Adipocyte (in vitro differentiated cells): Measurements from ENCODE around the gene CFAP54.
A peak's percentile ranks its signal among the peaks of the same experiment; 100 is the strongest.

Source experiments
- DNase-seq: peaks from one replicate; pipeline ENCODE4 v3.0.0-alpha.2; 2015; ENCODE audit warnings: low read depth
- H3K27me3 ChIP-seq: replicated peaks from 2 replicates; pipeline ENCODE4 v1.7.0; 2013; ENCODE audit warnings: mild to moderate bottlenecking, low read length, moderate library complexity; ENCODE audit not compliant: control insufficient read depth, insufficient read depth
- H3K36me3 ChIP-seq: 2 replicates; pipeline ENCODE4 v1.7.0; 2013; ENCODE audit warnings: low read length, mild to moderate bottlenecking, moderate library complexity; ENCODE audit not compliant: control insufficient read depth, insufficient read depth, severe bottlenecking
- H3K4me1 ChIP-seq: 2 replicates; pipeline ENCODE4 v1.7.0; 2013; ENCODE audit warnings: mild to moderate bottlenecking, low read length, moderate library complexity; ENCODE audit not compliant: control insufficient read depth, insufficient read depth
- H3K4me3 ChIP-seq: 2 replicates; pipeline ENCODE4 v1.7.0; 2013; ENCODE audit warnings: mild to moderate bottlenecking, low read length, moderate library complexity
- H3K9ac ChIP-seq: 2 replicates; pipeline ENCODE4 v1.7.0; 2013; ENCODE audit warnings: mild to moderate bottlenecking, low read length, moderate library complexity
- H3K9me3 ChIP-seq: 2 replicates; pipeline ENCODE4 v1.7.0; 2013; ENCODE audit warnings: mild to moderate bottlenecking, low read length, moderate library complexity; ENCODE audit not compliant: control insufficient read depth

The CFAP54 gene, protein sequence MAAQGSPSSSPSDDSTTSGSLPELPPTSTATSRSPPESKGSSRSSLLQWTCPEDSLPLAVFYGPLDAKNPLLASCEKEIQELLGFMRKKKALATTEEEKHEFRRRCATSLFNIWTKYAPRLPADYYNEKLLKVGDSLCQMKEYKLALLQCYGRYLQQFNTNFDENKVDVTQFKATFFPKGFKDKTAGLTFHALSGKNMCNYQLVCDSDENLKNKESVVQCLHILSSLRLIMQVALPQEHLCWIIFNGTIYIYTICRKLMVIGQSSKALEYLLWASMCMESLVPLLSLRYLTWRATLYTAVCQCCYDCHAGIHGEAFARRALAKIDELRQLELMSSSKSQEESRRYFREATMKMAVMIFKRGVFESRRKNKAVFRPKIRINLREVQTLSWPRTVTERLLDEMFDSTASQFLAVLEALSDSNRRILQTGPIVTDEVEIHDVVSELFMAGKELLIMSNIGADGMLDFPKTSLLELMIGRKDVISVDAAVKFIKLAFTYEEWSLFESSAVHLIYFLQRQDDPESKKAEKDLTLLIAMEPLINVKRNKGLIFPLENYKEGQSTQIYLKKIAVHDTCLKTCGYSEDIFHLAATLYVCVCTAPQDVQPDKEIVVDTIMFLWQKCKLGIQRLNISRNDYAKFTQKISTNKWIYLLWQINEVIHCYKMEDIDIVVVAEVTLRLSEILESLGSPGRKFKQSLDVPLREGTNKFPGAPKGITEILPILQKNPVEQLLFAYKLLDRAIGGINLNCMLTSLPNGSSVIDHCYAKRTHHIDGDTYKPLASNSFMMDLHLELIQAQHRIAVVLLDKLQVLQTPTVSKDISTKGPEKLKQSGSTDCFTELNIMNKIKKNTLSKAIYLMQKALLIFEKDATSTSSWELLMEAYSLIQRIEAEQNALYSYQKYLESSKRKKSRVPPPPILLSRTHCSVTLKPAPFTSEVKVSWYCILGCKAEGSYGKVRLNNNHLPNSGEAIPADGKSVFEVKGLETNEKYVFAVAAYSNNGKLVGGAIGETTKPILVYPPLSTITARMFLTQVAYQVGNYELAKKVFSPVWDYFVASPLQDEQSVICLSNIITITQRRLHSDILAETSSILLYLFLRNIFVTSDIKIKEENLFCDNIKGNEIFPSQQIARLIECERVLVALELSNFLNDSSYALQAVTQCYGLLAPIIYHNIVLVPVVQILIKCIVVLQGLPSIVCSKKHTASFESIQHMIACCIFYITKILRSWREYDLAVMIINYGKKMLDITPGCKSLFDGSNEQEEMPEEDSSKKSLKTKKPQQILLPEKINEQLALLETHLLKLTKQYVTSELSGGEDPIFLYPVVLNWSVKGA (N-terminal part only)

DNA sequence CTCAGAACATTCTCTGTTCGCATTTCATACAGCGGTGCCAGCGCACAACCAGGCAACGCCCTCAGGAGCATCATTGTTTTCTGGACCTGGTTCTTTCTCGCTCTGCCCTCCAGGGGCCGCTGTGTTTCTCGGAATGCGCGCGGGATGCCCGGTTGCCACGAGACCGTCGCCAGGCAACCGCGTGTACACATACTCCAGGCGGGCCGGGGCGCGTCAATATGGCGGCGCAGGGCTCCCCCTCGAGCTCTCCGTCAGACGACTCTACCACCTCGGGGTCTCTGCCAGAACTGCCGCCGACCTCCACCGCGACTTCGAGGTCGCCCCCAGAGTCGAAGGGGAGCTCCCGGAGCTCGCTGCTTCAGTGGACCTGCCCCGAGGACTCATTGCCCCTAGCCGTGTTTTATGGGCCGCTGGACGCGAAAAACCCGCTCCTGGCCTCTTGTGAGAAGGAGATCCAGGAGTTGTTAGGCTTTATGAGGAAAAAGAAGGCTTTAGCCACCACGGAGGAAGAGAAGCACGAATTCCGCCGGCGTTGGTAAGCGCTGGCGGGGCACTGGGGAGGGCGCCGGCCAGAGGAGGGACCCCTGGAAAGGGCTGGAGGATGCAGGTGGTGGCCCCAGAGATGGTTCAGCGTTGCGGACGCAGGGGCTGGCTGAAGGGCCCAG lies at the start of gene CFAP54:
Gene CFAP54 (plus strand): TSS at position 186 of the 665 bp plus-strand sequence. CDS start 33 bp downstream, at position 219.
- peaks cover 27% of the 10 kb centered on the region for H3K4me1 ChIP-seq
- DNase-seq, result peak; percentile 99

DNA sequence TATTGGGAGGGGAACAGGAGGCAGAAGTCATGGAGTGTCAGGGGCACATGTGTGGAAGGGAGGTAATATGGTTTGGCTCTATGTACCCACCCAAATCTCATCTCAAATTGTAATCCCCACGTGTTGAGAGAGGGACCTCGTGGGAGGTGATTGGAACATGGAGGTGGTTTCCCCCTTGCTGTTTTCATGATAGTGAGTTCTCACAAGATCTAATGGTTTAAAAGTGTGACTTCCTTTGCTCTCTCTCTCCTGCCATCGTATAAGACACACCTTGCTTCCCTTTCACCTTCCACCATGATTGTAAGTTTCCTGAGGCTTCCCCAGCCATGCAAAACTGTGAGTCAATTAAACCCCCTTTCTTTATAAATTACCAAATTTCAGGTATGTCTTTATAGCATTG lies 47.6 kb upstream of the CFAP54 start:
- Histone ChIP-seq H3K9me3 (no peaks in the 10 kb centered on the region), H3K27me3 (no peaks in the 10 kb centered on the region), H3K4me1 (peaks cover 13% of the 10 kb centered on the region), H3K9ac (no peak overlapping the region), H3K36me3 (no peaks in the 10 kb centered on the region), H3K4me3 (no peak overlapping the region)
- DNase-seq, result no peak

More for the DNA sequence above, at the start of gene CFAP54:
- Histone ChIP-seq H3K9me3 (no peaks in the 10 kb centered on the region), H3K27me3 (no peaks in the 10 kb centered on the region), H3K4me3 (peak within 1 kb of the TSS; percentile 88), H3K36me3 (no peaks in the 10 kb centered on the region), H3K9ac (peak within 1 kb of the TSS; percentile 81)

DNA sequence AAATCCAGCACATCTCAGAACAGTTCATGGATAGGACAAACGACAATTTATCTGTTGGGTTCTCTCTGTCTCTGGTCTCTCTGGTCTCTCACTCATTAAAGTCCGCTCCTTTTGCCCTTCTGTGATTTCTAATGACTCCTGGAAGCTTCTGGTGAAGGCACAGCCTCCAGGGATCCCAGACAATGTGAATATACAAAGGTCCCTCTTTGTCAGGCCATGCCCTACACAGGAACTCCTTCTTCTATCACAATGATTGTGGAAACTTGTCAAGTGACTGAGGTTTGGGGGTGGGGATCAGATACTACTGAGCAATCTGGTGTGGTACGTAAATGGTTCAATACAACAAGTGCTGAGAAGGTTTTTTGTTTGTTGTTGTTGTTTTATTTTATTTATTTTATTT lies 46.5 kb upstream of the CFAP54 start:
- DNase-seq, result no peak
- H3K9me3 ChIP-seq, result no peaks in the 10 kb centered on the region
- H3K27me3 ChIP-seq, result no peaks in the 10 kb centered on the region
- H3K9ac ChIP-seq, result no peak overlapping the region
- peaks cover 13% of the 10 kb centered on the region for H3K4me1 ChIP-seq
- H3K36me3 ChIP-seq, result no peaks in the 10 kb centered on the region
- no peak overlapping the region for H3K4me3 ChIP-seq

DNA sequence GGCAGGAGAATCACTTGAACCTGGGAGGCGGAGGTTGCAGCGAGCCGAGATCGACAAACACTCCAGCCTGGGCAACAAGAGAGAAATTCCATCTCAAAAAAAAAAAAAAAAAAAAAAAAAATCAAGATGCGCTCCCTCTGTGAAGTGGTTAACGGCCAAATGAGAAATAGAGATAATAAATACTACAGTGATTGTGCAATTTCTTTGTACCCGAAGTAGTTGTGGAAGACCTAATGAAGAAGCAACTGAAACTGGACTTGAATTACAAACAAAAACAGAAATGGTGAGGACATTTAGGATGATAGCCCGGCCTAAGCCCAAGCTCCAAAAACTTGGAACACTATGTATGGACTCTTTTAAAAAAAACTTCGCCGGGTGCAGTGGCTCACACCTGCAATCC lies 45.0 kb upstream of the CFAP54 start:
- Histone ChIP-seq H3K27me3 (no peaks in the 10 kb centered on the region), H3K4me1 (peaks cover 13% of the 10 kb centered on the region), H3K36me3 (no peaks in the 10 kb centered on the region), H3K9me3 (no peaks in the 10 kb centered on the region), H3K9ac (no peak overlapping the region), H3K4me3 (no peak overlapping the region)
- no peak for DNase-seq

DNA sequence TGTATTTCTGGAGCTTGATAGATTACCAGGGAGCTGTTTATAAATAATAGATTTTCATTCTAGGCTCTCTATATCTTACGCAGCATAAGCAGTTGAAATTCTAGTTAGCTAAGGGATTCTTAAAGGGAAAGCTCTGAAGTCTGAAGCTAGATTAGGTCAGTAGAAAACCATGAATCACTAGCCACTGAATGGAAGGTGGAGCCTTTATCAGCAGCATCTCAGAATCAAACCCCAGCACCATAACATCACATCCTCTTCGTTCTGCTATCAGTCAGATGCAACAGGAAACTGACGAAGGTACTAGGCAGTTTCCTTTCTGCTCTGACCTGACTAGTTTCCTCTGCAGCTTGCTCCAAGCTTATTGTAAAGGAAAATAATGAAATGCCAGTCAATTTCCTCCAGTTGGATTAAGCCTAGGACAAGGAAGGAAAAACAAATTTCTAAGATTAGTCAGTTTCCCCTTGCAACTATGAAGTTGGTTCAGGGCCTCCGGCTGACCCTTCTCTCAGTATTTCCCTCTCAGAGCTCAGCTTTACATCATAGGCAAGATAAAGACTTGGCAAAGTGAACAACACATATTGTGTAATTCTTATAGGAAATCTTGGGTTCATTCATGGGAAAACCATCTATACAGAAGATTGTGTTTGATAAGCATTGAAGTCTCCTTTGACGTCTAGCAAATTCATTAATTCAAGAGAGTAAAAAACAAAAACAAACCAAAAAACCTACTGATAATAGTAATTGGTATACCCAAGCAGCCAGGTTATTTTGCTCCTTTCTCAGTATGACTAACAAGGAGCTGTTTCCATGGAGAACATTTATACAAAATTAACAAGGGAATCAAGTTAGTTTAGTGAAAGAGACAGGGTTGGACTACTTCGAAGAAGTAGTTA lies 43.4 kb upstream of the CFAP54 start:
- H3K4me1 ChIP-seq, result peaks cover 13% of the 10 kb centered on the region
- peak; percentile 88 for DNase-seq
- H3K9me3 ChIP-seq, result no peaks in the 10 kb centered on the region
- H3K4me3 ChIP-seq, result peak overlapping the region; percentile 22
- H3K36me3 ChIP-seq, result no peaks in the 10 kb centered on the region
- no peaks in the 10 kb centered on the region for H3K27me3 ChIP-seq
- H3K9ac ChIP-seq, result peak overlapping the region; percentile 54

DNA sequence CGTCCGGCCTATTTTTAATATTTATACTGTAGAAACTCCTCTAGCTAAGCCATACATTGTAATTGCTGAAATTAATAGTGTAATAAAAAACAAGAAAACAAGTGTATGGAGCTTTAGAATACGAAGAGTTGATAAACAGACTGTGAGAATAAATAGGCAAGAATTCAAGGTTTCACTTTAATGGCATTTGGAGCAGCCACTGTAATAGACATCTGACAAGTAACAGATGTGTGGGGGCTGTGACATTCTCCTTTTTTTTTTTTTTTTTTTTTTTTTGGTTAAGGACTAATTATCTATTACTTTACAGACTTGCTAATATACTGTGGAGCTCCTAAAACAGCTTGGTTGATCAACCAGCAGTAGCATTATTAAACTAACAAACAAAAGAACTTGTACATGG lies 42.1 kb upstream of the CFAP54 start:
- DNase-seq, result no peak
- Histone ChIP-seq H3K9ac (no peak overlapping the region), H3K27me3 (no peaks in the 10 kb centered on the region), H3K4me1 (peaks cover 13% of the 10 kb centered on the region), H3K9me3 (peaks cover 4% of the 10 kb centered on the region), H3K36me3 (no peaks in the 10 kb centered on the region), H3K4me3 (no peak overlapping the region)

DNA sequence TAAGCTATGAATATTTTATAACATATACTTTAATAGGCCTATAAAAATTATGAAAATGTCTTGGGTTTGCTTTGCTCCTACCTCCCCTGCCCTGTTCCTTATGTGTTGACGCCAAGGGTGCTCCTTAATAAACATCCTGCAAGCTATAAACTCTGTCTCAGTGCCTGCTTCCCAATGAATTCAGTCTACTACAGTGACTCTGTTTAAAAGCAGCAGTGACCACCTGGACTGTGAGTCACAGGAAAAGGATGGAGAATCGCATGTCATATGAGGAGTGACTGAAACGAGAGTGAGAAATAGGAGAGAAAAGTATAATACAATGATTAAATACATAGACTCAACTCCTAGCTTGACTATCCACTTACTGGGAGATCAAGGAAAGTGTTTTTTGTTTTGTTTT lies 41.1 kb upstream of the CFAP54 start:
- Histone ChIP-seq H3K27me3 (no peaks in the 10 kb centered on the region), H3K9me3 (peaks cover 4% of the 10 kb centered on the region), H3K9ac (no peak overlapping the region), H3K36me3 (no peaks in the 10 kb centered on the region), H3K4me1 (peaks cover 13% of the 10 kb centered on the region), H3K4me3 (no peak overlapping the region)
- no peak for DNase-seq

DNA sequence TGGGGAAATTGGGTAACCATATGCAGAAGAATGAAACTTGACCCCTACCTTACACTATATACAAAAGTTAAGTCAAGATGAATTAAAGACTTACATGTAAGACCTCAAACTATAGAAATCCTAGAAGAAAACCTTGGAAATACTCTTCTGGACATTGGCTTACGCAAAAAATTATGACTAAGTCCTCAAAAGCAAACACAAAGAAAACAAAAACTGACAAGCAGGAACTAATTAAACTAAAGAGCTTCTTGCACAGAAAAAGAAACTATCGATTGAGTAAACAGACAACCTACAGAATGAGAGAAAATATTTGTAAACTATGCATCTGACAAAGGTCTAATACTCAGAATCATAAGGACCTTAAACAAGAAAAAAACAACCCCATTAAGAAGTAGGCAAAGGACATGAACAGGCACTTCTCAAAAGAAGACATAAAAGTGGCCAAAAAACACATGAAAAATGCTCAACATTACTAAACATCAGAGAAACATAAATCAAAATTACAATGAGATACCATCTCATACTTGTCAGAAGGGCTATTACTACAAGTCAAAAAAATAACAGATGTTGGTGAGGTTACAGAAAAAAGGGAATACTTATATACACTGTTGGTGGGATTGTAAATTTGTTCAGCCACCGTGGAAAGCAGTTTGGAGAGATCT lies 37.0 kb upstream of the CFAP54 start:
- Histone ChIP-seq H3K4me3 (no peak overlapping the region), H3K4me1 (no peaks in the 10 kb centered on the region), H3K9me3 (peaks cover 4% of the 10 kb centered on the region), H3K9ac (no peak overlapping the region), H3K36me3 (no peaks in the 10 kb centered on the region), H3K27me3 (no peaks in the 10 kb centered on the region)
- DNase-seq, result no peak

DNA sequence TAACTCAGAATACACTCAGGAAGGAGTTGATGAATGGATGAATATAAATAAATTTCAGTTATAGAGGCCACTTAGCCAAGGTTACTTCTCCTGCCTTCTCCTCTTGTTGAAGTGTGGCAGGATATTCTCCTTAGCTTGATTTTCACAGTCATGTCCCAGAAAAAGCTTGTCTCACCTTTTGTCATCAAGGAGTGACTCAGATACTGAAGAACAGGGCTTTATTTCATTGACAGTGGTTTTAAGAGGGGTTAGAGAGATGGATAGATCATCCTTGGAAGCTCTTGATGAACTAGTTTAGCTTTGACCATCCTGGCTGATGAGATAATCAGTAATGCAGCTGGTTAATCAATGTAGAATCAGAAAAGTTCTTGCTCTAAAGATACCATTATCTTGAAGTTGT lies 35.0 kb upstream of the CFAP54 start:
- Histone ChIP-seq H3K27me3 (no peaks in the 10 kb centered on the region), H3K4me3 (no peak overlapping the region), H3K4me1 (no peaks in the 10 kb centered on the region), H3K36me3 (no peaks in the 10 kb centered on the region), H3K9me3 (peaks cover 4% of the 10 kb centered on the region), H3K9ac (no peak overlapping the region)
- DNase-seq, result no peak
